Stimulated activated CD8-positive, alpha-beta memory T cell treated with anti-CD3 and anti-CD28 coated beads, Interleukin-4, amount 100 ng/mL, for 1 hour (primary cell): ENCODE measurements around the gene EEF1A2.
"Not testable (repeated sequence)": the region's sequence is repeated elsewhere in the genome, so short reads cannot be mapped to it uniquely, and the experiment has no call there.

Experiments used
- DNase-seq, 2 donors: peaks; one replicate each; pipeline ENCODE4 v3.0.0-alpha.2; 2020; ENCODE audit warnings: low read depth in 2 of 2, low spot score in 1 of 2

The EEF1A2 gene

GRCh38 chr20:63520934-63521601 lies 22.2 kb upstream of the EEF1A2 start:
- DNase-seq = peak; percentile 32 to 40

DNA sequence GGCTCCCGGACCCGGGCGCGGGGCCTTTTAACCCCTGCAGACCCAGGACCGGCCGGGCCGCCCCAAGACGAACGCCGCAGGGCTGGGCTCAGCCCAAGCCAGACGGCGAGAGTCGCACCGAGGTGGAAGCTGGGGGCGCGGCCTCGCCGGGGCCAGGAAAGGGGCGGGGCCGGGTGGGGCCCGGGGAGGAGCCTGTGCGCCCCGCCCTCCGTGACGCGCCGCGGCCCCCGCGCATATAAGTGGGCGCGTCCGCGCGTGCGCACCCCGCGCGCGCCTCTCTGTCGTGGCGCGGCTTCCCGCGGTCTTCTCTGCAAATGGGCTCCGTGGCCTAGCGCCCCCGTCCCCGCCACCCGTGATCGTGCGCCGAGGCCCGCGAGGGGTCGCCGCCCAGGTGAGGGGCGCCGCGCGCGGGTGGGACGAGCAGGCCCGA lies 21.6 kb upstream of the EEF1A2 start, which contains the start of gene PPDPF:
TSS of gene PPDPF (plus strand) at position 262 of the 430 bp plus-strand sequence. CDS start 544 bp downstream, outside the sequence.
- peak; percentile 72 for DNase-seq

GRCh38 chr20:63519668-63520503 lies 21.0 kb upstream of the EEF1A2 start:
- DNase-seq = peak; percentile 42 to 47

GRCh38 chr20:63518946-63519667 lies 20.2 kb upstream of the EEF1A2 start:
- DNase-seq = no peak

DNA sequence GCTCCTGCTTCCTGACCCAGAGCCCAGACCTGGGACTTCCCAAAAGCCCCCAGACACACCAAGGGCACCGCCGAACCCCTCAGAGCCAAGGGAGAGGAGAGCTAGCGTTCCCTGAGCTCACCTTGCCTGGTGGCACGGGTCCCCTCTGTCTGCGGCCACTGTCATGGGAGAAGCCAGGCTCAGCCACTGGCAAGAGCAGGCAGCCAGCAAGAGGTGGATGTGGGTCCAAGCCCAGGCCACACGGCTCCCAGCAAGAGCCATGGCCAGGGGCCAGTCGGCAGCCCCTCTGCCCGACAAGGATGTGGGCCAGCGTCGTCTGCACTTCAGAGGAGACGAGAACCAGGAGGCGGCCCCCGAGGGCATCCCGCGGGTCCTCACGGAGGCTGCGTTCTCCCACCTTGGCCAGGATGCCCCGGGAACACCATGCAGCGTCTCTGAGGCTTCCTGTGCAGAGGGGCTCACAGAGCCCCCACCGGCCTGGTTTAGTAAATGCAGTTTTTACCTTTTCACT lies 19.5 kb upstream of the EEF1A2 start:
- no peak for DNase-seq

DNA sequence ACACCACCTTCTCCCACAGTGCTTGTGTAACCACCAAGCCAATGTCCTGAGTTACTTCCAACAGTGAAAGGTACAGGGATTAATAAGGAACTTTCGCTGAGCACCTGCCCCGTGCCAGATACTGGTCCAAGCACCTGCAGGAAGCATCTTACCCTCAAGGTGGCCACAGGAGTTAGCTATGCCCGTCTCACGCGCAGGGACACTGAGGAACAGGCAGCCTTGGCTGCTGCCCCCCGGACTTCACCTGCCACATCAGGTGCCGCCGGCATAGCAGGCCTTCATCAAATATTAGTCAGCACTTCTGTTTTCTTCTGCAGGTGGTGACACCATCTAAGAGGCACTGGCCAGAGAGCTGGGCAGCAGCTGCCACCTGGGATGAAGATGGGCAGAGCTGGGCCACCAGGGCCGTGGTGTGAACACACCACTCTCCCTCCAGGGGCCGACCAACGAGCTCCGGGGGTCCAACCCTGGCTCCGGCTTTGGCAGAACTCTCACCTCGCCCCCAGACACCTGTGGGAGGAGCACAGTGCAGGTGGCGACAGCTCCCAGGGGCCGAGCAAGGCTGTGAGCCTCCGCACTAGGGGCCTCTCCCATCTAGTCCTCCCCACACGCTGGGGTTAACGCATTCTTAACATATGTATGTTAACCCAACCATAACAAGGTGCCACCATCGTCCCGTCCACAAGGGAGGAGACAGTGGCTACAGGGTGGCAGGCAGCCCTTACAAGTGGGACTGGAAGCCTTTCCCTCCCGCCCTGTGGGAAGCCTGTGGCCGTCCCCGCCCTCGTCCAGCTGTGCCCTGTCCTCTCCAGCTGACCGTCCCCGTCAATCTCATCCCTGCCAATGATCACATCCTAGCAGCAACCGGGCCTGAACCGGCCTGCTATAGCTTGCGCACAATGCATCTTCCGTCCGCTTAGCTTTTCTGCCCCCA lies 18.8 kb upstream of the EEF1A2 start:
- no peak for DNase-seq

- not testable (repeated sequence) for DNase-seq
Observed at GRCh38 chr20:63514520-63514919, 15.6 kb upstream of the EEF1A2 start.

DNA sequence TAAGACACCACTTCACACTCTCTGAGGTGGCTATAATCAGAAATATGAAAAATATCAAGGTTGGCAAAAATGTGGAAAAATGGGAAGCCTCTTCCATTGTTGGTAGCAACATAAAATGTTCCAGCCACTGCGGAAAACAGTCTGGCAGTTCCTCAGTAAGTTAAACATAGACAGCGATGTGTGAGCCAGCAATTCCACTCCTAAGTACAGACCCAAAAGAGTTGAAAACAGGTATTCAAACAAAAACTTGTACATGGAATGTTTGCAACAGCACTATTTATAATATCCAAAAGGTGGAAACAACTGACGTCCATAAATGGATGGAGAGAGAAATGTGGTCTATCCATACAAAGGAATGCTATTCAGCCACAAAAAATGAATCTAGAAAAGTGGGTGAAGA lies 14.3 kb upstream of the EEF1A2 start:
- no peak for DNase-seq

- DNase-seq = no peak
Observed at GRCh38 chr20:63509088-63509564, 10.2 kb upstream of the EEF1A2 start.

- no peak for DNase-seq
Observed at GRCh38 chr20:63508072-63508768, 9.3 kb upstream of the EEF1A2 start.

- DNase-seq = no peak
Observed at GRCh38 chr20:63507083-63507743, 8.3 kb upstream of the EEF1A2 start.

- DNase-seq = no peak
Observed at GRCh38 chr20:63505723-63506122, 6.8 kb upstream of the EEF1A2 start.

- DNase-seq = no peak
Observed at GRCh38 chr20:63505281-63505680, 6.4 kb upstream of the EEF1A2 start.

DNA sequence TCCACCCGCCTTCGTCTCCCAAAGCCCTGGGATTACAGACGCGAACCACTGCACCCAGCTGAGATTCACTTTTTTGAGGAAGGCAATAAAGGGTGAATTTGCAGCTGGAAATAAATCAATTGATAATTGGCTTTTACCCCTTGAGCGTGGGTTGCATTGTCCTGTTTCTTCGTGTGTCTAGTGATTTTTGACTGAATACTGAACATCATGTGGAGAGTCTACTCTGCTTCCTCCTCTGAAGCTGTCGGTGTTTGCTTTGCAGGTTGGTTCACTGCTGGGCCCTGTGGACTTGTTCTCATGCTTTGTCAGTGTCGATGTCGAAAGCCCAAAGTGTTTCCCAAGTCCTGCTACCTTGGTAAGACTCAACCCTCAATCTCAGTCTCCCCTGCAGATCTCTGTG lies 5.8 kb upstream of the EEF1A2 start:
- DNase-seq = no peak

DNA sequence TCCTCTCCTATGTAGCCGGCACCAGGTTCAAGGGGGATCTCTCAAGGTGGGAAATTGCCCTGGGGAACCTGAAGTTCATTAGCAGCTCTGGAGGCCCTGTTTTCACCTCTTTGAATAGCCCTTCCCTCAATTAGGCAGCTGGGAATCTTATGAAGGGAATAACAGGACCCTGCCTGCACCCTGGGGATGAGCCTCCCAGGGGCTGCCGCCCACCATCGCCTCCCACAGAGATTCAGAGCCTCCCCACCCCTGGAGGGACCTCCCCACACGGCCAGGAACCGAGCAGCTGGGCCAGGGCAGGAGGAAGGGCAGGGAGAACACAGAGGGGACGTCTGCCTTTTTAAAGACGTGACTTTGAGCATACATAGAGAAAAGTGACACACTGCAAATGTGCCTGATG lies 4.6 kb upstream of the EEF1A2 start:
- DNase-seq = no peak

- DNase-seq = no peak
Observed at GRCh38 chr20:63502671-63503172, 3.8 kb upstream of the EEF1A2 start.

DNA sequence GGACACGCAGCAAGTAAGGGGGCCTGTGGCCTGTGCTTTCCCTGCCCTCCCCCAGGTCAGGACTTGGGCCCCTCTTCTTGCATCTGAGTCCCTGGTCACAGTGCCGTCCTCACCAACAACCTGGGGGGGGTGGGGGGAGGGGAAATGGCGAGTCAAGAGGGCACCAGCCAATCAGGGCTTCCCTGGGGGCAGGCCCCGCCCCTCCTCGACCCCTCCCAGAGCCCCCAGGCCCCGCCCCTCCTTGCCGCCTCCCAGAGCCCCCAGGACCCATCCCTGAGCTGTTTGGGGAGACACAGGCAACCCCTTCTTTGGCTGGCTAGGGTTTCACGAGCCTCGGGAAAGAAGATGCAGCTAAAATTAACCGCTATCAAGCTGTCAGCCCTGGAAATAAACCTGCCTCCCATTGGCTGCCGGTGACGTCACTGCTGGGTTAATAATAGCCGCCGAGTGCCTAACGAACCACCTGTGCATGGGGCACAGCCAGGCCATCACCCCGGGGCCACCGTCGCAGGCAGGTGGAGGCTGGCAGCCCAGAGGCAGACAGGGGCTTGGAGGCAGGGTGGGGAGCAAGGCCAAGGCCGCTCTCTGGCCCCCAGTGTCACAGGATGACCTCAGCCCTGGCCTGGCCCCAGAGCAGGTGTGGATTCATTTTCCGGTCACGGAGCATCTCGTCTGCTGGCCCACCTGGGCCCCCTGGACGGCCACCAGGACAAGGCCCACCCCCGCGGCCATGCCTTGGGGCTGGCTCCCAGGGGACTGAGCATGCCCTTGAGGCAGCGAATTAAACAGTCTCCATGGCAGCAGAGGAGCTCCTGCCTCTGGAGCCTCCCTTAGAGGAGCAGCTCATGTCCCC lies 3.2 kb upstream of the EEF1A2 start:
- no peak for DNase-seq
